NCI-H2081 treated with DMSO at 0.1 percent for 48 hours (cell line): Measurements from ENCODE around the gene MBD3L2.
"Not testable (repeated sequence)": the region's sequence is repeated elsewhere in the genome, so short reads cannot be mapped to it uniquely, and the experiment has no call there.

Experiments used
- DNase-seq: peaks from one replicate; lab custom pipeline; 2025; lab: John Stamatoyannopoulos, UW

Gene MBD3L2

DNA sequence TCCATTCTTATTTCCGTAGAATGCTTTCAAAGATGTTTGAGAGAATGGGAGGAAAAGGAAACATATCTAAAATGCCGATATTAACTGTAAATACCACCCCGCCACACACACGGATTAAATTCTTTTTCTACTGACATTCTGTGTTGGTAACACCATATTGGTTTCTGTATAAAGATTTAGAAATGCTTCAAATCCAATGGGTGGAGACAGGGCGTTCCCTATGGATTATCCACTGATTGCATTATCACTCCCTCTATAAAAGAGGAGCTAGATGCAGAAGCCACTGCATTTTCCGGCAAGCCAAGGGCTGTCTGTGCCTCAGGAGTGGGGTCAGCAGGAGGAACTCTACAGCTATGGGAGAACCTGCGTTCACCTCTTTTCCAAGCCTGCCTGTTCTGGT, at the start of gene MBD3L2:
Gene MBD3L2, plus strand, starts transcription at position 301 of the 400 bp plus-strand sequence. Its CDS starts 53 bp downstream, at position 354.
- not testable (repeated sequence) for DNase-seq

DNA sequence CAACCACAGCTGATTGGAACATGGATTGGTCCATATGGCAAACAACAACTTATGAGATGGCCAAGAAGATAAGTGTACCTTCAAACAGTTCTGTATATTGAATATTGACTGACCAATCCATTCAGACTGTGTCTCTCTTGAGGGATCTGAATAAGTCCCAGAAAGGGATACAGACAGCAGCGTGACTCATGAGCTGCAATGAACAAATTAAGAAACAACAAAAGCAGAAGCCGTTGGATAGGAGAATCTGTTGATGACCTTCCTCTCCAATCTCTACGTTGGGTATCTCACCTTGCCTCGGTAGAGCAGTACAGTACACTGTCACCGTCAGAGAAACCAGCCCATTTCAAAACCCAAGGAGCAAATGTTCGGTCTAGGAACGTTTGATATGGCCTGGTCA, 49.2 kb upstream of the MBD3L2 start:
- no peak for DNase-seq

DNA sequence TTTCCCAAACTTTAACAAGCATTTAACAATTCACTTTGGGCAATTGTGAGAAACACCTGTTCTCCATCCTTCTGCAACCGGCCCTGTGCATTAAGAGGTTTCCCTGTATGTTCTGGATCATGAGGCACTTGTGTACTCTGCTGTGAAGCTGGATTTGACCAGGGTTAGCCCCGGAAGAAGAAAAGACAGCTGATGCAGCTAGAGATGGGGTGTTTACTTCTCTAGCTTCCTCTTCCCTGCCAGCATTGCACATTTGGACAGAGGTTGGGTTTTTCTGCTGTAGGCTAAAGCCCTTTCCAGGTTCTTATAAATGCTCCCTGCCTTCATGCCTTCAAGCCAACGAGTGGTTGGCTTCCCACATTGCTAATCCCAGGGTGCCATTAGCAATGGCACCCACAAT, 48.8 kb upstream of the MBD3L2 start:
- no peak for DNase-seq

DNA sequence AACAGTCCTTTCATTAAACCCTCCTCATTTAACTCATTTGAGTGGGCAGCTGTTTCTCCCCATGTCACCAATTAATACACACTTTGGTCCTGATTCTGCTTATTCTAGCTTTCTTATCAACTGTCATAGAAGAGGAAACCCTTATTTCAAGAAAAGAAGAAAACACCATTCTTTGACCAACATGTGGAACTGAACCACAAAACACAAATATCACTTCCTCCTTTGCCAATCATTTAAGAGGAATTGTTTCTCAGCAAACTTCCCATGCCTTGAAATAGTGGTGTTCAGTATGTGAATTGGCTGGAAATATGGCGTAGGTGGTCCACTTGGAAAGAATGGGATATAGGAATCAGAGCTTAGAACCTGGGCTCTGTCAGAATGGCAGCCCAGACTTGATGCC, 48.3 kb upstream of the MBD3L2 start:
- DNase-seq = no peak

DNA sequence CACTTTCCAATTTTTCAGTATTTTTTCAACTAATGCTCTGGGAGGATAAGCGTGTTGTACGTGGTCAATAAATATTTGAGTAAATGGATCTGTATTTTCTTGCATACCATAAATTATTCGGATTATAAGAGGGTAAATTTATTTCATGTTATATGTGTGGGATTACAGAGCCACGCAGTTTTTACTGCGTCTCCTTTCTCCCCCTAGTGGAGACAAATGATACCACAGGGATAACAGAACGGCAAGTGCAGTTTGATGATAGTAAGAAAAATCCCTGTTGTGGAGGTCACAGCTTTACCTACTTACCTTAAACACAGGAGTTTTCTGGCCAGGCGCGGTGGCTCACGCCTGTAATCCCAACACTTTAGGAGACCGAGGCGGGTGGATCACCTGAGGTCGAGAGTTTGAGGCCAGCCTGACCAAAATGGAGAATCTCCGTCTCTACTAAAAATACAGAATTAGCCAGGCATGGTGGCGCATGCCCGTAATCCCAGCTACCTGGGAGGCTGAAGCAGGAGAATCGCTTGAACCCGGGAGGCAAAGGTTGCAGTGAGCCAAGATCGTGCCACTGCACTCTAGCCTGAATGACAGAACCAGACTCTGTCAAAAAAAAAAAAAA, 44.7 kb upstream of the MBD3L2 start:
- DNase-seq = no peak

DNA sequence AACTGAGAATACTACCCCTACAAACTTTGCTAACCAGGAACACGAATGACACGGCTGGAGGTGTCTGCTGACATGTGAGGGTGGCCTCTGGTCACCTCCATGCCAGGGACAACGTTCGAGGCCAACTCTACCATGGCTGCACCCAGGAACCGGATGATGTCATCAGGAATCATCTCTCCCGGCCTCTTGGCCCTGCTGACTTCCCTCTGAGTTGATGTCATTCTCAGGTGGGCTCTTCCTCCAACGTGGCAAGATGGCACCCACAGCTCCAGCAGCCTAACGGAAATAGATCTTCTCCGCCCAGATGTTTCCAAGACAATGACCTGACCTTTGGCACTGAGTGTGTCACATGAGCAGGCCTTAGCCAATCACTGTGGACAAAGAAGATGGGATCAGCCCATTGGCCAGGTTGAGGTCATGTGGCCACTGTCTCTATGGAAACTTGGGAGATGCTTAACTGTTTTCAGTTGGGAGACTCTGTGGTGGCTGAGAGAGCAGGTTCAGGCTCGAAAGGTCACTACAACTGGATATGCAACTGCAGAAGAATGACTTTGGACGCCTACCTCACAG, 42.9 kb upstream of the MBD3L2 start:
- no peak for DNase-seq

DNA sequence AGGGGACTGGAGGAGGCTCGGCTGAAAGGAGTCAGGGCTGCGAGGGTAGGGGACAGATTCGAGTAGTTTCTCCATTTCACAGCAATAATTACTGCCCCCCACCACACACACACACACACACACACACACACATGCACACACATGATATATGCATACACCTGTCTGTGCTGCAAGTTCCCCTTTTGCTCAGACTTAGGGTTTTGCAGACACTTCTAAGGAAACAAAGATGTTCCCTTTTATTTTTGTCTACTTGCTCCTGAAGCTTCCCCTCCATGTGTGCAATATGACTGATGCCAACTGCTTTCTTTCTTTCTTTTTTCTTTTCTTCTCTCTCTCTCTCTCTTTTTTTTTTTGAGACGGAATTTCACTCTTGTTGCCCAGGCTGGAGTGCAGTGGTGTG, 41.3 kb upstream of the MBD3L2 start:
- no peak for DNase-seq

DNA sequence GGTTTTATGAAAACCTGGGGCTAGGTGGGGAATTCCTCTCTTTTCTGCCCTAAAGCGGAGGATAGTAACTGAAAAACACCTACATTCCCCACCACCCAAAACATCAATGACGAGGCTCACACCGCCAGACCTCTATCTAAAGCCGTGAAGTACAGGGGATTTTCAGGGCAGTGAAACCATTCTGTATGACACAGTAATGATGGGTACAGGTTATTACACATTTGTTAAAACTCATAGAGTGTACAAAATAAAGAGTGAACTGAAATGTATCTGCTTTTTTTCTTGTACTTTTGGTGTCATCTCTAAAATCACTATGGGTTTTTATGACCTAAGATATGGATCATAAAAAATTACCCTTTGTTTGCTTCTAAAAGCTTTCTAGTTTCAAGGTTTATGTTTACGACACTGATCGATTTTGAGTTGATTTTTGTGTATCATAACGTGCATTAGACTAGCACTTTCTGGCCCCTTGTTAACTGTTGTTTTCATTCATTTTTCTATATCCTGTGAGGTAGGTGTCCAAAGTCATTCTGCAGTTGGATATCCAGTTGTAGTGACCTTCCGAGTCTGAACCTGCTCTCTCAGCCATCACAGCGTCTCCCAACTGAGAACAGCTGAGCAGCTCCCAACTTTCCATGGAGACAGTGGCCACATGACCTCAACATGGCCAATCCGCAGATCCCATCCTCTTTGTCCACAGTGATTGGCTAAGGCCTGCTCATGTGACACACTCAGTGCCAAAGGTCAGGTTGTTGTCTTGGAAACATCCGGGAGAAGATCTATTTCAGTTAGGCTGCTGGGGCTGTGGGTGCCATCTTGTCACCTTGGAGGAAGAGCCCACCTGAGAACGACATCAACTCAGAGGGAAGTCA, 38.2 kb upstream of the MBD3L2 start:
- no peak for DNase-seq

DNA sequence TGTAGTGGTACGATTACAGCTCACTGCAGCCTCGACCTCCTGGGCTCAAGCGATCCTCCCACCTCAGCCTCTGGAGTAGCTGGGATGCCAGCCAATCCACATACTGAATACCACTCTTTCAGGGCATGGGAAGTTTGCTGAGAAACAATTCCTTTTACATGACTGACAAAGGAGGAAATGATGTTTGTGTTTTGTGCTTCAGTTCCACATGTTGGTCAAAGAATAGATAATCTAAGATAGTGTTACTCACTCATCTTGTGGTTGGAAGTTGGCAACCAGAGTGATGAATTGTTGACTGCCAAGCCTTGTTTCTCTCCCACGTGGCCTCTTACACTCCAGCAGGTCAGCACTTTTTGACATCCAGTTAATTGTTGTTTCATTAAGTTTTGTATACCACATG, 35.4 kb upstream of the MBD3L2 start:
- DNase-seq = no peak

DNA sequence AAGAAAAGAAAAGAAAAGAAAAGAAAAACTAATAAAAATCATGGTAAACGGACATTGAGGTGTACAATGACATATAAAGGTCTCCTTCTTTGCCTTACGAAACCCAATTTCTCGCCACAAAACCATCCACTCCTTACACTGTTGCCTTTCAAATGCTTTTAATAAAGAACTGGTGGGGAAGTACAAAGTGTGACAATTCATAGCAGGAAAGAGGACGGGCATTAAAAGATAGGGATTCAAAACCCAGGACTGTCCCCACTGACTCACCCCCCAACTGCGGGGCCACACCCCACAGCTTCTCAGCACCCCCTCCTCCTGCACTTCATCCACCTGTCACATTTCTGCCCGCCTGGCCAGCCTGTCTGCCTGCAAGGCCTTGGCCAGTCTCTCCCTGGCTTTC, 30.3 kb upstream of the MBD3L2 start:
- DNase-seq = no peak

DNA sequence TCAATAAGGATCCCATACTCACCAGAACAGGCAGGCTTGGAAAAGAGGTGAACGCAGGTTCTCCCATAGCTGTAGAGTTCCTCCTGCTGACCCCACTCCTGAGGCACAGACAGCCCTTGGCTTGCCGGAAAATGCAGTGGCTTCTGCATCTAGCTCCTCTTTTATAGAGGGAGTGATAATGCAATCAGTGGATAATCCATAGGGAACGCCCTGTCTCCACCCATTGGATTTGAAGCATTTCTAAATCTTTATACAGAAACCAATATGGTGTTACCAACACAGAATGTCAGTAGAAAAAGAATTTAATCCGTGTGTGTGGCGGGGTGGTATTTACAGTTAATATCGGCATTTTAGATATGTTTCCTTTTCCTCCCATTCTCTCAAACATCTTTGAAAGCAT, 27.8 kb upstream of the MBD3L2 start, which contains the start of gene MBD3L2B:
Gene MBD3L2B, minus strand, starts transcription at position 101 of the 400 bp plus-strand sequence. Its CDS starts 34 bp downstream, at position 67.
- DNase-seq = not testable (repeated sequence)

DNA sequence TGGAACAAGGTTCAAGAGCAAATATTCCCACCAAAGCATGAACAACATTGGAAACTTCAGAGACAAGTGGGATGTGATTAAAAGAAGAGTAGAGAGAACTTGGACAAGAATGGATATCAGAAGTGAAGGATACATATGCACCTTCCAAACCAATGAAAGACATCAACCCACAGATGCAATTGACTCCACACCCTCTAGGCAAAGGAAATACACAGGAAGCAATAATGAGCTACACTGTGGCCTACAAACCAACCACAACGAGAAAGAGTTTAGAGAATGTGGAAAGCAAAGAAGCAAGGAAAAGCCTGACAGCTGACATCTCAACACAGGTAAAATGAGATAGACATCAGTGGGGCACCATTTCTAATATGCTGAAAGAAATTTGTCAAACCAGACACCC, 20.3 kb upstream of the MBD3L2 start:
- not testable (repeated sequence) for DNase-seq

DNA sequence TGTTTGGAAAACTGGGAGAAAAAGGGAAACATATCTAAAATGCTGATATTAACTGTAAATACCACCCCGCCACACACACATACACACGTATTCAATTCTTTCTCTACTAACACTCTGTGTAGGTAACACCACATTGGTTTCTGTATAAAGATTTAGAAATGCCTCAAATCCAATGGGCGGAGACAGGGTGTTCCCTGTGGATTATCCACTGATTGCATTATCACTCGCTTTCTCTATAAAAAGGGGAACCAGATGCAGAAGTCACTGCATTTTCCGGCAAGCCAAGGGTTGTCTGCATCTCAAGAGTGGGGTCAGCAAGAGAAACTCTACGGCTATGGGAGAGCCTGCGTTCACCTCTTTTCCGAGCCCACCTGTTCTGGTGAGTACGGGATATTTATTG, 18.8 kb upstream of the MBD3L2 start, which contains the start of gene MBD3L5:
Gene MBD3L5, plus strand, starts transcription at position 301 of the 400 bp plus-strand sequence. Its CDS starts 34 bp downstream, at position 335.
- not testable (repeated sequence) for DNase-seq

DNA sequence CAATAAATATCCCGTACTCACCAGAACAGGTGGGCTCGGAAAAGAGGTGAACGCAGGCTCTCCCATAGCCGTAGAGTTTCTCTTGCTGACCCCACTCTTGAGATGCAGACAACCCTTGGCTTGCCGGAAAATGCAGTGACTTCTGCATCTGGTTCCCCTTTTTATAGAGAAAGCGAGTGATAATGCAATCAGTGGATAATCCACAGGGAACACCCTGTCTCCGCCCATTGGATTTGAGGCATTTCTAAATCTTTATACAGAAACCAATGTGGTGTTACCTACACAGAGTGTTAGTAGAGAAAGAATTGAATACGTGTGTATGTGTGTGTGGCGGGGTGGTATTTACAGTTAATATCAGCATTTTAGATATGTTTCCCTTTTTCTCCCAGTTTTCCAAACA, 9.0 kb upstream of the MBD3L2 start, which contains the start of gene MBD3L4:
Gene MBD3L4, minus strand, starts transcription at position 101 of the 400 bp plus-strand sequence. Its CDS starts 35 bp downstream, at position 66.
- DNase-seq = not testable (repeated sequence)

DNA sequence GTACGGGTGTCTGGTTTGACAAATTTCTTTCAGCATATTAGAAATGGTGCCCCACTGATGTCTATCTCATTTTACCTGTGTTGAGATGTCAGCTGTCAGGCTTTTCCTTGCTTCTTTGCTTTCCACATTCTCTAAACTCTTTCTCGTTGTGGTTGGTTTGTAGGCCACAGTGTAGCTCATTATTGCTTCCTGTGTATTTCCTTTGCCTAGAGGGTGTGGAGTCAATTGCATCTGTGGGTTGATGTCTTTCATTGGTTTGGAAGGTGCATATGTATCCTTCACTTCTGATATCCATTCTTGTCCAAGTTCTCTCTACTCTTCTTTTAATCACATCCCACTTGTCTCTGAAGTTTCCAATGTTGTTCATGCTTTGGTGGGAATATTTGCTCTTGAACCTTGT, 7.6 kb upstream of the MBD3L2 start:
- not testable (repeated sequence) for DNase-seq

DNA sequence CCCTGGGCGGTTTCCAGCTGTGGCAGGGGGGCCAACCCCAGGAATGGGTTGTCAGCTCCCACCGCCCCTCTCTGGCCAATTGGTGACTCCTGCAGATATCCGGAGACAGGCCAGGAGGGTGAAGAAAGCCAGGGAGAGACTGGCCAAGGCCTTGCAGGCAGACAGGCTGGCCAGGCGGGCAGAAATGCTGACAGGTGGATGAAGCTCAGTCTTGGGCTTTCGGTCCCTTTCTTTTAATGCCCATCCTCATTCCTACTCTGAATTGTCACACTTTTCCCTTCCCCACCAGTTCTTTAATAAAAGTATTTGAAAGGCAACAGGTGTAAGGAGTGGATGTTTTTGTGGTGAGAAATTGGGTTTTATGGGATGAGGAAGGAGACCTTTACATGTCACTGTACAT, 2.3 kb downstream of the MBD3L2 start:
- DNase-seq = not testable (repeated sequence)

DNA sequence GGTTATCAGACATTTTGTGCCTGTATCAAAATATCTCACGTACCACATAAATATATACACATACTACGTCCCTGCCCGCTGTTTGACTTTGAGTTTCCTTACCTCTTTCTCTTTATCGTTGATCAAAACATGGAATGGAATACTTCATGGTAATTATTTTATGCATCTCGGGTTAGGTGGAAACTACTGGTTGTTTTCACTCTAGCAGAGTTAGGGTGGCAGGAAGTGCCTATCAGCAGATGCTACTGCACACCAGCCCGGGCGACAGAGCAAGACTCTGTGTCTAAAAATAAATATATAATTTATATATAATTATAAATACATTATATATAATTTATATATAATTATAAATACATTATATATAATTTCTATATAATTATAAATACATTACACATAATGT, 3.8 kb downstream of the MBD3L2 start:
- not testable (repeated sequence) for DNase-seq

DNA sequence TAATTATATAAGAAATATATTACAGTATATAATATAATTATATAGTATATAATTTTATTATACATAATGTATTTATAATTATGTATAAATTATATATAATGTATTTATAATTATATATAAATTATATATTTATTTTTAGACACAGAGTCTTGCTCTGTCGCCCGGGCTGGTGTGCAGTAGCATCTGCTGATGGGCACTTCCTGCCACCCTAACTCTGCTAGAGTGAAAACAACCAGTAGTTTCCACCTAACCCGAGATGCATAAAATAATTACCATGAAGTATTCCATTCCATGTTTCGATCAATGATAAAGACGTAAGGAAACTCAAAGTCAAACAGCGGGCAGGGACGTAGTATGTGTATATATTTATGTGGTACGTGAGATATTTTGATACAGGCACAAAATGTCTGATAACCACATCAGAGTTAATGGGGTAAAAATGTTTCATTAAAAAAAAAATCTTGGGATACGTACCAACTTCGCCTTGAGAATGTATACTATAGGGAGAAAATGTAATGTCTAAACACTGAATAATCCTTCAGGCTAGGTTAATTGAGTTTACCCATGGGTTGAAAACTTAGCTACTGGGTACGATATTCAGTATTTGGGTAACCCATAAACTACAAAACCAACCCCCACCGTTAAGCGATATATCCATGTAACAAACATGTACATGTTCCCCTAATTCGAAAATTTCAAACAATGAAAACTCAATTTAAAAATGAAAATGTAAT, 5.7 kb downstream of the MBD3L2 start:
- not testable (repeated sequence) for DNase-seq

DNA sequence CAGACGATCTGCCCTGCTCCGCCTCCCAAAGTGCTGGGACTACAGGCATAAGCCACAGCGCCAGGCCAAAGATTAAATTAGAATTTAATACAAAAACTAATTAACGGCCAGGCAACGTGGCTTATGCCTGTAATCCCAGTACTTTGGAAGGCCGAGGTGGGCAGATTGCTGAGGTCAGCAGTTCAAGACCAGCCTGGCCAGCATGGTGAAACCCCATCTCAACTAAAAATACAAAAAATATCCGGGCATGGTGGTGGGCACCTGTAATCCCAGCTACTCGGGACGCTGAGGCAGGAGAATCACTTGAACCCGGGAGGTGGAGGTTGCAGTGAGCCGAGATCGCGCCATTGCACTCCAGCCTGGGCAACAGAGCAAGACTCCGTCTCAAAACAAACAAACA, 6.6 kb downstream of the MBD3L2 start:
- not testable (repeated sequence) for DNase-seq

DNA sequence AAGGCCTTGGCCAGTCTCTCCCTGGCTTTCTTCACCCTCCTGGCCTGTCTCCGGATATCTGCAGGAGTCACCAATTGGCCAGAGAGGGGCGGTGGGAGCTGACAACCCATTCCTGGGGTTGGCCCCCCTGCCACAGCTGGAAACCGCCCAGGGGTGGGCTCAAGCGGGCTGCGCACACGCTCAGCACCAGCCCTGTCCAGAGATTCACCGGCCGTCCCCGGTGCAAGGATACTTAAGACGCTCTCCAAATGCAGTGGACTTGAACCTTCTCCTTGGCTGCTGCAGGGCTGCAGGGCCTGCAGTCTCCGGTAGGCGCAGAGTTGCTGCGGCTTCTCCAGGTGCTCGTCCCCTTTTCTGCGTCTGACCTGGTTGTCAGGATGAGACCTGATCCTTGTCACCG, 7.2 kb downstream of the MBD3L2 start:
- not testable (repeated sequence) for DNase-seq

DNA sequence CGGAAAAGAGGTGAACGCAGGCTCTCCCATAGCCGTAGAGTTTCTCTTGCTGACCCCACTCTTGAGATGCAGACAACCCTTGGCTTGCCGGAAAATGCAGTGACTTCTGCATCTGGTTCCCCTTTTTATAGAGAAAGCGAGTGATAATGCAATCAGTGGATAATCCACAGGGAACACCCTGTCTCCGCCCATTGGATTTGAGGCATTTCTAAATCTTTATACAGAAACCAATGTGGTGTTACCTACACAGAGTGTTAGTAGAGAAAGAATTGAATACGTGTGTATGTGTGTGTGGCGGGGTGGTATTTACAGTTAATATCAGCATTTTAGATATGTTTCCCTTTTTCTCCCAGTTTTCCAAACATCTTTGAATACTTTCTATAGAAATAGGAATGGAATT, 9.5 kb downstream of the MBD3L2 start, which contains the start of gene MBD3L3:
Gene MBD3L3, minus strand, starts transcription at position 101 of the 400 bp plus-strand sequence. Its CDS starts 71 bp downstream, at position 30.
- DNase-seq = not testable (repeated sequence)

DNA sequence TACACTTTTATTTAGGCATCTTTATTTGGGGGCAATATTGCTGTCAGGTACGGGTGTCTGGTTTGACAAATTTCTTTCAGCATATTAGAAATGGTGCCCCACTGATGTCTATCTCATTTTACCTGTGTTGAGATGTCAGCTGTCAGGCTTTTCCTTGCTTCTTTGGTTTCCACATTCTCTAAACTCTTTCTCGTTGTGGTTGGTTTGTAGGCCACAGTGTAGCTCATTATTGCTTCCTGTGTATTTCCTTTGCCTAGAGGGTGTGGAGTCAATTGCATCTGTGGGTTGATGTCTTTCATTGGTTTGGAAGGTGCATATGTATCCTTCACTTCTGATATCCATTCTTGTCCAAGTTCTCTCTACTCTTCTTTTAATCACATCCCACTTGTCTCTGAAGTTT, 10.9 kb downstream of the MBD3L2 start:
- DNase-seq = not testable (repeated sequence)
